Loucy (cell line): ENCODE results near the gene SOX30.

ENCODE experiments used
- H2AFZ ChIP-seq: fragments of 200-600 bp; sonication (generic); 2 replicates; pipeline ENCODE4 v1.6.0; 2016; ENCODE audit warnings: antibody characterized with exemption, mild to moderate bottlenecking, low read length, moderate library complexity
- H3F3A ChIP-seq: fragments of 200-600 bp; 2 replicates; pipeline ENCODE4 v1.6.0; 2016; ENCODE audit warnings: antibody characterized with exemption, low read depth, mild to moderate bottlenecking
- H3K27me3 ChIP-seq: fragments of 200-600 bp; sonication (generic); 2 replicates; pipeline ENCODE4 v1.6.1; 2014; ENCODE audit warnings: low read length, mild to moderate bottlenecking; ENCODE audit not compliant: insufficient read depth, poor library complexity, severe bottlenecking
- H3K36me3 ChIP-seq: fragments of 200-600 bp; sonication (generic); 2 replicates; pipeline ENCODE4 v1.6.1; 2016; ENCODE audit warnings: low read length; ENCODE audit not compliant: insufficient read depth
- H3K4me1 ChIP-seq: fragments of 200-600 bp; sonication (generic); 2 replicates; pipeline ENCODE4 v1.5.1; 2014; ENCODE audit warnings: low read length, mild to moderate bottlenecking; ENCODE audit not compliant: insufficient read depth, poor library complexity, severe bottlenecking
- H3K4me2 ChIP-seq: fragments of 200-600 bp; sonication (generic); 2 replicates; pipeline ENCODE4 v1.6.0; 2014; ENCODE audit warnings: antibody characterized with exemption, low read length, low read depth, mild to moderate bottlenecking; ENCODE audit not compliant: poor library complexity, severe bottlenecking
- H3K4me3 ChIP-seq: fragments of 200-600 bp; sonication (generic); 2 replicates; pipeline ENCODE4 v1.5.1; 2014; ENCODE audit warnings: low read length, mild to moderate bottlenecking, mixed read lengths; ENCODE audit not compliant: poor library complexity, severe bottlenecking
- H3K79me2 ChIP-seq: fragments of 200-600 bp; sonication (generic); 2 replicates; pipeline ENCODE4 v1.6.1; 2014; ENCODE audit warnings: low read length; ENCODE audit not compliant: insufficient read depth
- H3K9ac ChIP-seq: fragments of 200-600 bp; sonication (generic); 2 replicates; pipeline ENCODE4 v1.6.0; 2014; ENCODE audit warnings: mild to moderate bottlenecking, low read depth, low read length, moderate library complexity; ENCODE audit not compliant: poor library complexity, severe bottlenecking
- H3K9me2 ChIP-seq: fragments of 200-600 bp; sonication (generic); replicated peaks from 2 replicates; pipeline ENCODE4 v1.6.1; 2016; ENCODE audit warnings: low read depth, low read length, mixed read lengths
- H3K9me3 ChIP-seq: fragments of 200-600 bp; sonication (generic); 2 replicates; pipeline ENCODE4 v1.6.1; 2014; ENCODE audit warnings: mild to moderate bottlenecking, antibody characterized with exemption, low read length, low read depth; ENCODE audit not compliant: insufficient read depth
- H4K20me1 ChIP-seq: fragments of 200-600 bp; sonication (generic); 2 replicates; pipeline ENCODE4 v1.6.0; 2014; ENCODE audit warnings: antibody characterized with exemption, low read length, mild to moderate bottlenecking; ENCODE audit not compliant: insufficient read depth, poor library complexity, severe bottlenecking
- CTCF ChIP-seq: fragments of 200-600 bp; sonication (generic); conservative IDR thresholded peaks from 2 replicates; pipeline ENCODE4 v1.5.1; 2014; ENCODE audit warnings: mild to moderate bottlenecking, antibody characterized with exemption, low read length
- EZH2phosphoT487 ChIP-seq: fragments of 200-600 bp; IDR thresholded peaks from 2 replicates; pipeline ENCODE4 v1.6.1; 2018; ENCODE audit warnings: antibody characterized with exemption, mild to moderate bottlenecking, moderate library complexity, borderline replicate concordance

SOX30 gene

GRCh38 chr5:157594257-157594656 lies 58.0 kb downstream of the SOX30 start:
- H3K36me3 ChIP-seq: no peaks in the 10 kb centered on the region
- no peak overlapping the region for H3K4me2 ChIP-seq
- H3K4me1 ChIP-seq: peaks cover 41% of the 10 kb centered on the region
- H3F3A ChIP-seq: peaks cover 3% of the 10 kb centered on the region; the same call in 1 of the 2 replicates
- no peak overlapping the region for H2AFZ ChIP-seq
- H3K27me3 ChIP-seq: no peaks in the 10 kb centered on the region
- no peak overlapping the region for H3K4me3 ChIP-seq
- H4K20me1 ChIP-seq: no peaks in the 10 kb centered on the region
- TF ChIP-seq CTCF: no peak
- TF ChIP-seq EZH2phosphoT487: no peak
- no peak overlapping the region for H3K9ac ChIP-seq
- H3K79me2 ChIP-seq: no peaks in the 10 kb centered on the region
- no peaks in the 10 kb centered on the region for H3K9me3 ChIP-seq
- no peaks in the 10 kb centered on the region for H3K9me2 ChIP-seq

- H3K9ac ChIP-seq: peak overlapping the region; percentile 54
- H4K20me1 ChIP-seq: no peaks in the 10 kb centered on the region
- no peaks in the 10 kb centered on the region for H3K27me3 ChIP-seq
- no peaks in the 10 kb centered on the region for H3K79me2 ChIP-seq
- no peaks in the 10 kb centered on the region for H3K9me3 ChIP-seq
- H3K4me2 ChIP-seq: peak overlapping the region; percentile 66
- H3K4me1 ChIP-seq: peaks cover 41% of the 10 kb centered on the region
- no peaks in the 10 kb centered on the region for H3K9me2 ChIP-seq
- peaks cover 3% of the 10 kb centered on the region; the same call in 1 of the 2 replicates for H3F3A ChIP-seq
- no peak for TF ChIP-seq EZH2phosphoT487
- no peak for TF ChIP-seq CTCF
- H2AFZ ChIP-seq: no peak overlapping the region
- peak overlapping the region; percentile 45 for H3K4me3 ChIP-seq
- H3K36me3 ChIP-seq: no peaks in the 10 kb centered on the region
Measured at GRCh38 chr5:157593052-157593757, 59.0 kb downstream of the SOX30 start.

- H3K4me2 ChIP-seq: peak overlapping the region; percentile 66
- peak overlapping the region; percentile 61 for H3K9ac ChIP-seq
- H3K4me1 ChIP-seq: peaks cover 41% of the 10 kb centered on the region
Measured at GRCh38 chr5:157592594-157592993, 59.6 kb downstream of the SOX30 start.

More at GRCh38 chr5:157592594-157592993, 59.6 kb downstream of the SOX30 start:
- no peaks in the 10 kb centered on the region for H3K9me3 ChIP-seq
- TF ChIP-seq EZH2phosphoT487: no peak
- TF ChIP-seq CTCF: no peak
- no peaks in the 10 kb centered on the region for H3K79me2 ChIP-seq
- no peak overlapping the region for H2AFZ ChIP-seq
- no peaks in the 10 kb centered on the region for H3K9me2 ChIP-seq
- H3F3A ChIP-seq: peaks cover 3% of the 10 kb centered on the region; the same call in 1 of the 2 replicates
- H3K4me3 ChIP-seq: peak overlapping the region; percentile 45
- H3K36me3 ChIP-seq: no peaks in the 10 kb centered on the region
- H3K27me3 ChIP-seq: no peaks in the 10 kb centered on the region
- H4K20me1 ChIP-seq: no peaks in the 10 kb centered on the region
